Tibial nerve (tissue), 4 donors: ENCODE data around the gene INHA. TPM values are rescaled to one million over a fixed set of nuclear protein-coding genes. Genes with fewer than 3 reads are reported as not detected.
A peak's percentile ranks its signal among the peaks of the same experiment; 100 is the strongest.

ENCODE experiments used
- DNase-seq, 2 donors: peaks; one replicate each; pipeline ENCODE4 v3.0.0-alpha.2; 2019; ENCODE audit warnings: low spot score in 2 of 2
- H3K27ac ChIP-seq, 4 donors: fragments of 200-600 bp; sonication (generic) in 3 of 4; one replicate each; pipeline ENCODE4 v1.5.1; 2017 to 2019; ENCODE audit warnings: mild to moderate bottlenecking in 1 of 4
- H3K27me3 ChIP-seq, 2 donors: fragments of 200-600 bp; sonication (generic) in 1 of 2; one replicate each; pipeline versions ENCODE4 v1.5.1 to v1.6.0; 2017 to 2019
- H3K36me3 ChIP-seq, 3 donors: fragments of 200-600 bp; sonication (generic); one replicate each; pipeline ENCODE4 v1.5.1; 2018 to 2019
- H3K4me1 ChIP-seq, 4 donors: fragments of 200-600 bp; sonication (generic) in 3 of 4; one replicate each; pipeline ENCODE4 v1.5.1; 2017 to 2019
- H3K4me3 ChIP-seq, 4 donors: fragments of 200-600 bp; sonication (generic) in 3 of 4; one replicate each; pipeline ENCODE4 v1.5.1; 2017 to 2019; ENCODE audit warnings: mild to moderate bottlenecking in 1 of 4, moderate library complexity in 1 of 4
- H3K9me3 ChIP-seq, 4 donors: fragments of 200-600 bp; sonication (generic) in 3 of 4; one replicate each; pipeline ENCODE4 v1.5.1; 2017 to 2019
- CTCF ChIP-seq, 5 experiments: fragments of 200-600 bp in 3 of 5; fragments of 450-650 bp in 2 of 5; sonication (generic) in 3 of 5; IDR thresholded peaks; one replicate each; pipeline ENCODE4 v1.5.1; 2016 to 2019; ENCODE audit warnings: antibody characterized with exemption in 5 of 5, mild to moderate bottlenecking in 3 of 5, moderate library complexity in 2 of 5
- EP300 ChIP-seq, 2 donors: sonication (generic); formaldehyde crosslinking; IDR thresholded peaks; one replicate each; pipeline ENCODE4 v1.6.1; 2017; ENCODE audit warnings: antibody characterized with exemption in 2 of 2, mild to moderate bottlenecking in 1 of 2
- POLR2A ChIP-seq, 2 donors: fragments of 450-650 bp; IDR thresholded peaks; one replicate each; pipeline ENCODE4 v1.6.1; 2017; ENCODE audit warnings: antibody characterized with exemption in 2 of 2, mild to moderate bottlenecking in 2 of 2, moderate library complexity in 2 of 2
- WGBS, 2 donors: methylation state at CpG; one replicate each; pipeline ENCODE4 v1.1.5; 2018; 5-methylcytosine and 5-hydroxymethylcytosine counted together
- total RNA-seq, 4 donors: library from RNA; depleted of rRNA; stranded (reverse); fragments of >200 nt; gene quantifications; one replicate each; pipeline ENCODE4 v1.1.0, GENCODE V29; 2016

Gene INHA
- total RNA-seq, 4 donors from 2014 or later: 1.1 to 1.4 TPM; not detected in 2

GRCh38 chr2:219592736-219593135 is 20.6 kb downstream of the INHA start:
- no peaks in the 10 kb centered on the region for H3K36me3 ChIP-seq
- H3K4me1 ChIP-seq: peaks cover 0 to 22% (median 8%) of the 10 kb centered on the region in 4 donors
- WGBS, 2 donors: 62 to 68% methylated on average over 6 of the region's 6 CpGs
- no peak for TF ChIP-seq CTCF (IDR thresholded peaks at IDR 0.05)
- TF ChIP-seq EP300 (IDR thresholded peaks at IDR 0.05): no peak
- TF ChIP-seq POLR2A (IDR thresholded peaks at IDR 0.05): no peak
- H3K27ac ChIP-seq: peak overlapping the region in 1 of 4 donors; percentile 10
- DNase-seq: no peak
- H3K9me3 ChIP-seq: no peaks in the 10 kb centered on the region
- no peak overlapping the region for H3K4me3 ChIP-seq
- H3K27me3 ChIP-seq: no peaks in the 10 kb centered on the region

GRCh38 chr2:219593154-219593553 is 21.0 kb downstream of the INHA start:
- H3K9me3 ChIP-seq: no peaks in the 10 kb centered on the region
- whole genome bisulfite sequencing, 2 donors: 89 to 95% methylated on average over 2 of the region's 2 CpGs
- H3K4me1 ChIP-seq: peaks cover 0 to 22% (median 8%) of the 10 kb centered on the region in 4 donors

GRCh38 chr2:219595256-219595655 is 23.1 kb downstream of the INHA start:
- Histone ChIP-seq H3K9me3 (no peaks in the 10 kb centered on the region), H3K4me1 (peaks cover 0 to 34% (median 10%) of the 10 kb centered on the region in 4 donors), H3K27me3 (no peaks in the 10 kb centered on the region), H3K36me3 (no peaks in the 10 kb centered on the region), H3K4me3 (no peak overlapping the region), H3K27ac (peak overlapping the region in 3 of 4 donors; percentile 86 to 95 (median 94))
- WGBS, 2 donors: 9 to 14% methylated on average over 3 of the region's 3 CpGs
- no peak for DNase-seq
- TF ChIP-seq EP300 (IDR thresholded peaks at IDR 0.05) (peak in 1 of 2 donors; percentile 54), POLR2A (IDR thresholded peaks at IDR 0.05) (no peak), CTCF (IDR thresholded peaks at IDR 0.05) (no peak)

More at GRCh38 chr2:219593154-219593553, 21.0 kb downstream of the INHA start:
- Histone ChIP-seq H3K27ac (peak overlapping the region in 1 of 4 donors; percentile 10), H3K27me3 (no peaks in the 10 kb centered on the region), H3K4me3 (no peak overlapping the region), H3K36me3 (no peaks in the 10 kb centered on the region)
- no peak for DNase-seq
- TF ChIP-seq EP300 (IDR thresholded peaks at IDR 0.05) (no peak), CTCF (IDR thresholded peaks at IDR 0.05) (no peak), POLR2A (IDR thresholded peaks at IDR 0.05) (no peak)

DNA sequence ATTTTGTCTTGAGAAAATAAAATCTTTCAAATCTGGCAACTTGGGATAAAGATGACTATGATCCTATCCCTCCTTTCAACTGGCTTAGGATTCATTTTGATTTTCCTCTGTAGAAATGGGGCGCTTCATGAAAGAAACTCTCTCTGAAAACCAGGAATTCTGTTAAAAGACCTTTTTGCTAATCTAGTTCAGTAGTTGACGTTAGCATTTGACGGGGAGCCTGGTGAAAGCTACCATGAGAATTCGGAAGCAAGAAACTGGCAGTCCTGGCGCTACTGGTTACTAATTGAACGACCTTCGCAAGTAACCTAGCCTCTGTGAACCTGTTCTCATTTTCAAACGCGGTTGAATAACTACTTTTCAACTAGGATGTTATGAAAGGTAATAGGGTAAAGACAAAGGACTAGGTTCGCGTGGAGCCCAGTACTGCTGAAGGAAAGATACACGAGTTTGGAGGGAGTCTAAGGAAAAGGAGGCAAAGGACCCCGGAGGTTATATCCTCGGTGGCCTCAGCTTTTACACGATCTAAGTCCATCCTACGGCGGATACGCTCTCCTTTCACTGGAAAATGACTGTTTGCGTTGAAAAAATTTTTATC is 24.9 kb downstream of the INHA start:
- 5 to 9% methylated on average over 19 of the region's 19 CpGs for WGBS, 2 donors
- DNase-seq: peak in 1 of 2 donors; percentile 6

More for the DNA sequence above, 24.9 kb downstream of the INHA start:
- Histone ChIP-seq H3K4me3 (peak overlapping the region; percentile 55 to 73 (median 66)), H3K4me1 (peaks cover 0 to 34% (median 10%) of the 10 kb centered on the region in 4 donors), H3K27me3 (no peaks in the 10 kb centered on the region), H3K9me3 (no peaks in the 10 kb centered on the region), H3K27ac (peak overlapping the region; percentile 81 to 95 (median 90)), H3K36me3 (peaks cover 0 to 12% (median 0%) of the 10 kb centered on the region in 3 donors)
- TF ChIP-seq EP300 (IDR thresholded peaks at IDR 0.05): no peak
- TF ChIP-seq POLR2A (IDR thresholded peaks at IDR 0.05): no peak
- no peak for TF ChIP-seq CTCF (IDR thresholded peaks at IDR 0.05)
